HT1080 (cell line): Measurements from ENCODE around the gene TP53I3. TPM values are rescaled to one million over a fixed set of nuclear protein-coding genes. Genes with fewer than 3 reads are reported as not detected.
"Not testable (repeated sequence)": the region's sequence is repeated elsewhere in the genome, so short reads cannot be mapped to it uniquely, and the experiment has no call there.

Experiments used
- DNase-seq: peaks from one replicate; pipeline ENCODE4 v3.0.0-alpha.2; 2015; ENCODE audit warnings: low read depth
- total RNA-seq: library from RNA; depleted of rRNA; stranded (reverse); fragments of >200 nt; shearing (Covaris generic); gene quantifications from 2 replicates; pipeline ENCODE4 v1.2.3, GENCODE V29; 2014

TP53I3 gene
- total RNA-seq, 1 experiment from 2014 or later = 57.1 TPM

GRCh38 chr2:24101992-24102391 is 17.4 kb upstream of the TP53I3 start:
- DNase-seq = no peak

- not testable (repeated sequence) for DNase-seq
These were observed 16.1 kb upstream of the TP53I3 start for GRCh38 chr2:24100732-24101131.

DNA sequence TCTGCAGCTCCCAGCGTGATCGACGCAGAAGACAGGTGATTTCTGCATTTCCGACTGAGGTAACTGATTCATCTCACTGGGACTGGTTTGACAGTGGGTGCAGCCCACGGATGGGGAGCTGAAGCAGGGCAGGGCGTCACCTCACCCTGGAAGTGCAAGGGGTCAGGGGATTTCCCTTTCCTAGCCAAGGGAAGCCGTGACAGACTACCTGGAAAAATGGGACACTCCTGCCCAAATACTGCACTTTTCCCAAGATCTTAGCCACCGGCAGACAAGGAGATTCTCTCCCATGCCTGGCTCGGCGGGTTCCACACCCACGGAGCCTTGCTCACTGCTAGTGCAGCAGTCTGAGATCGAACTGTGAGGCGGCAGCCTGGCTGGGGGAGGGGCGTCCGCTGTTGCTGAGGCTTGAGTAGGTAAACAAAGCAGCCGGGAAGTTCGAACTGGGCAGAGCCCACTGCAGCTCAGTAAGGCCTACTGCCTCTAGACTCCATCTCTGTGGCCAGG is 10.6 kb upstream of the TP53I3 start:
- not testable (repeated sequence) for DNase-seq

DNA sequence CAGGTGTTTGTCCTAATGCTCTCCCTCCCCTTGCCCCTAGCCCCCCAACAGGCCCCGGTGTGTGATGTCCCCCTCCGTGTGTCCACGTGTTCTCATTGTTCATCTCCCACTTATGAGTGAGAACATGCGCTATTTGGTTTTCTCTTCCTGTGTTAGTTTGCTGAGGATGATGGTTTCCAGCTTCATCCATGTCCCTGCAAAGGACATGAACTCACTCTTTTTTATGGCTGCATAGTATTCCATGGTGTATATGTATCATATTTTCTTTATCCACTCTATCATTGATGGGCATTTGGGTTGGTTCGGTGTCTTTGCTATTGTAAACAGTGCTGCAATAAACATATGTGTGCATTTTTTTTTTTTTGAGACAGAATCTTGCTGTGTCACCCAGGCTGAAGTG is 8.6 kb upstream of the TP53I3 start:
- not testable (repeated sequence) for DNase-seq

DNA sequence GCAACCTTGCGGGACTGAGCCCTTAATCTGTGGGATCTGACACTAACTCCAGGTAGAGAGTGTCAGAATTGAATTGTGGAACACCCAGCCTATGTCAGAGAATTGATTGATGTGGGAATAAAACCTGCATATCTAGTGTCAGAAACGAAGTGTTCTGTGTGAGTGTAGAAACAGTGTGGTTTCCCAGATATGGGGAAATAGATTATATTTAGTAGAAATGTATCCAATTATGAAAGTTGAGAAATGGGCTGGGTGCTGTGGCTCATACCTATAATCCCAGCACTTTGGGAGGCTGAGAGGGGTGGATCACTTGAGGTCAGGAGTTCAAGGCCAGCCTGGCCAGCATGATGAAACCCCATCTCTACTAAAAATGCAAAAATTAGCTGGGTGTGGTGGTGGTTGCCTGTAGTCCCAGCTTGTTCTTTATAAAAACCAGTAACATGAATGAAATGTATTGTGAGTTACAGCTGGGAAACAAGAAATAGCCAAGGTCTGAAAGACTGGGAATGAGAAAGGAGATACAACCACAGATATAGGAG is 4.3 kb upstream of the TP53I3 start:
- DNase-seq = no peak

- no peak for DNase-seq
These were observed 2.4 kb upstream of the TP53I3 start for GRCh38 chr2:24087032-24087431.

DNA sequence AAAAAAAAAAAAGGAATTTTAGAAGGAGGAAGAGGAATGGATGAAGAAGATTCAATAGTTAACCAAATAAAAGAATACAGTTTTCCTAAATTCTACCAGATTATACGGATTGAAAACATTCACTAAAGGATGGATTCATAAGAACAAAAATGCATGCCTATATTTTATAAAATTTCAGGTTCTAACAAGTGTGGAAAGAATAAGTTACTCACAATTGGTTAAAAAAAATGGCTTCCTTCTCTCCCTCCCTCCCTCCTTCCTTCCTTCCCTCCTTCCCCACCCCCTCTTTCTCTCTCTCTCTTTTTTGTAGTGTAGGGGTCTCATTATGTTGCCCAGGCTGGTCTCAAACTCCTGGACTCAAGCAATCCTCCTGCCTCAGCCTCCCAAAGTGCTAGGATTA is 1.6 kb upstream of the TP53I3 start:
- no peak for DNase-seq

DNA sequence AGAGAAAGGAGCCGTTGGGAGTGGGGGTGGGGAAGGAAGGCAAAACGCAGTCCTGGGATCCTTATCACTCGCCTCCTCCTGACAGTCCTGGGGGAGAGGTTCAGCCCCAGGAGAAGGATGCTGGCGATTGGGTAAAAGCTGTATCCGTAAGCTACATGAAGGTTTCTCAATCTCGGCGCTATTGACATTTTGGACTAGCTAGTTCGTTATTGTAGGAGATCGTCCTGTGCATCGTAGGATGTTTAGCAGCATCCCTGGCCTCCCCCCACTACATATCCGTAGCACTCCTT is 511 bp upstream of the TP53I3 start:
- DNase-seq = no peak

DNA sequence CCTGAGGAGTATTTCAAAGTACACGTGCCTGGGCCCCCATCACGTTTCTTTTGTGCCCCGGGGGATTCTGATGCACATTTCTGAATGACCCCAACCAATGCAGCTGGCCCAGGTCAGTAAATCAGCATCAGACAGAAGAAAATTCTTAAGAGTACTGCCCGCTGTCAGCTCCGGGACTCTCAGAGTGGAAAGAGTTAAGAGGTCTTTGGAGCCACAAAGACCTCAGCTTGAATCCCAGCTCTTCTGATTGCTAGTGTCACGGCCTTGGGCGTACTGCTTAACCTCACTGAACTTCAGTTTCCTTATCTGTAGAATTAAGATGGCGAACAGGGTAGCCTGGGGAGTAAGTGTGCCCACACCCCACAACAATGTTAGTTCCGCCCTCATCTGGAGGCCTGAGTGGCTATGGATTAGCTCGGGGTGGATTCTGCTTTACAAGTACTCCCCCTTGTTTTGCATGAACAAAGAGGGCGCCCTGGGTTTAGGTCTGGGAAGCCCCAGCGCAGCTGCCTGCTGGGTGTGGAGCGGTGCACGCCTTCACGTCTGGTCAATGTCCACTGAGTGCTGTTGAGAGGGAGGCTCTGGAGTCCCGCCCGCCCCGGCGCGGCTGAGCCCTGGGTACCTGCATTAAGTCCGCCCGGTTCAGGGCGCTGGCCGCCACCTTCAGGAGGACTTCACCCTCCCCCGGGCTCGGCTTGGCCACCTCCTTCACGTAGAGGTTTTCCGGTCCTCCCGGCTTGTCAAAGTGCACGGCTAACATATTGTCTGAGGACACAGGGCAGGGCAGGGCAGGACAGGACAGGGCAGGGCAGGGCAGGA is 858 bp downstream of the TP53I3 start:
- peak; percentile 92 for DNase-seq

DNA sequence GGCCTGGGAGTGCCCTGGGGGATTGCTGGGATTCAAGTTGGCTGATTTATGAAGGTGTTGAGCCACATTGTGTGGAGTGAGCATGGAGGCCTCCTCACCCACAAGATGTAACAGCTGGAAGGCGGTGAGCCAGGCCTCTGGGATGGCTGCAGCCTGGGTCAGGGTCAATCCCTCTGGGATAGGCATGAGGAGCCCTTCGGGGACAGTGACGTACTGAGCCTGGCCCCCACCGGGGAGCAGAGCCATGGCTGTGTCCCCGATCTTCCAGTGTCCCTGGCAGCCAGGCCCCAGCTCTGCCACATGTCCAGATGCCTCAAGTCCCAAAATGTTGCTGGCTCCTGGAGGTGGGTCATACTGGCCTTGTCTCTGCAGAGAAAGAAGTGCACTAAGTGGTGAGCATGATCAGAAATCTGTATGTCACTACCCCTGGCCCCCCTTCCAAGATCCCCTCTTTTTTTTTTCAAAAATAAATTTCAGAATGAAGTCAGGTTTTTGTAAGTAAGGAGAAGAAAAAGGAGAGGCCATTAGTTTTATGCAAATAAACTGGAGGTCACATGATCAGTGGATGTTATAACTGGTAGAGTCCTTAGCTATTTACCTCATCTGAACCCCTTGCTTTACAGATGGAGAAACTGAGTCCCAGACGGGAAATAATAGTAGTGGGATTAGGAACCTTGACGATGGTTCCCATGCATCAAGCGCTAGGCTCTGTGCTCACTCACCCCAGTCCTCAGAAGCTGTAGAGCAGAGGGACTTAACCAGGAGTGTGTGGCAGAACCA is 1.7 kb downstream of the TP53I3 start:
- no peak for DNase-seq

GRCh38 chr2:24080701-24081100 is 3.9 kb downstream of the TP53I3 start:
- no peak for DNase-seq

- DNase-seq = no peak
These were observed 6.8 kb downstream of the TP53I3 start for GRCh38 chr2:24077879-24078278.

- no peak for DNase-seq
These were observed 7.1 kb downstream of the TP53I3 start for GRCh38 chr2:24077535-24077877.

- DNase-seq = no peak
These were observed 7.6 kb downstream of the TP53I3 start for GRCh38 chr2:24076849-24077534.

DNA sequence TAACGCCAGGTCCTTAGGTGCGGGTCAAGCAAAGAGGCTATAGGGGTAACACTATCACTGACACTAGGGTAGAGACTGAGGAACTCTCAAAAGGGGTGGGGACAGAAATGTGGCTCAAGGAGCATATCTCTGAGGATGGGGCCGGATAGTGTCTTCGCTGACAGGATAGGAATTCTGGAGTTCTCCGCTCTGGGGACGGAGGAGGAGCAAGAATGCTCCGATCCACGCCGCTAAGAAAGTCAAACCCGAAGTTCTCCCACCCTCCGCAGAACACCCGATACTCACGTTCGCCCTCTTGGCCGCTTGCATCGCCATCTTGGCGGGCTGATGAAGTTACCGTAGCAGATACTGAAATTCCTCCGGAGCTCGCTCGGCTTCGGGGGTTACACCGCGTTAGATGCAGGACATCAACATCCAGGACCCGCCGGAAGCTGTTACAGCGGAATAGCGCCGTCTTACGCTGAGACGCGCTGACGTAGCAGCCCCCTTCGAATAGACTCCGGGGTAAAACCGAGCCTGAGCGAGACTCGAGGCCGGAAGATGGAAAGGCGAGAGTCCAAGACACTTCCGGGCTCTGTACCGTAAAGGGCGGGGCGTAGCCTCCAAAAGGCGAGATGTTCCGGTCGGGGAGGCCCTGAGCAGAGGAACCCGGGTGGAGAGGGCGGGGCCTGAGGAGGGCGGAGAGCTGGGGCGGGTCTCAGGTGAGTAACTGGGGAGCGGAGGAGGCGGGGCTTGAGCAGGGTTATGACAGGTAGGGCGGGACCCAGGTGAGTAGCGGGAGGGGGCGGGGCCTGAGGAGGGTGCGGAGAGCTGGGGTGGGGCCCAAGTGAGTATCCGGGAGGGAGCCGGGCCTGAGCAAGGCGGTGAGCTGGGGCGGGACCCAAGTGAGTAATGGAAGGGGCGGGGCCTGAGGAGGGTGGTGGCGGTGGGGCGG is 8.5 kb downstream of the TP53I3 start, which contains the start of gene SF3B6:
Gene SF3B6 (minus strand): TSS at position 412 of the 934 bp plus-strand sequence. CDS start 97 bp downstream, at position 315.
- DNase-seq = peak; percentile 98

DNA sequence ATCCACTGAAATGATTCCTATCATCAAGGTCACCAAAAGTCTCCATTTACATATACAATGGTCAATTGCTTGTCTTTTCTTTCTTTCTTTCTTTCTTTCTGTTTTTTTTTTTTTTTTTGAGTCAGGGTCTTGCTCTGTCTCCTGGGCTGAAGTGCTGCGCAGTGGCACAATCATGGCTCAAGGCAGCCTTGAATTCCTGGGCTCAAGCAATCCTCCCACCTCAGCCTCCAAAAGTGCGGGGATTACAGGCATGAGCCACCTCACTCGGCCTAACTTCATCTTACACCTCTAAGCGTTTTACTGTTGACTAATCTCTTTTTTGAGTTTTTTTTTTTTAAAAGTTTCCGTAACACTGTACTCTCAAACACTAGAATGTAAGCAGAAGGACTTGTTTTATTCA is 9.4 kb downstream of the TP53I3 start:
- no peak for DNase-seq

DNA sequence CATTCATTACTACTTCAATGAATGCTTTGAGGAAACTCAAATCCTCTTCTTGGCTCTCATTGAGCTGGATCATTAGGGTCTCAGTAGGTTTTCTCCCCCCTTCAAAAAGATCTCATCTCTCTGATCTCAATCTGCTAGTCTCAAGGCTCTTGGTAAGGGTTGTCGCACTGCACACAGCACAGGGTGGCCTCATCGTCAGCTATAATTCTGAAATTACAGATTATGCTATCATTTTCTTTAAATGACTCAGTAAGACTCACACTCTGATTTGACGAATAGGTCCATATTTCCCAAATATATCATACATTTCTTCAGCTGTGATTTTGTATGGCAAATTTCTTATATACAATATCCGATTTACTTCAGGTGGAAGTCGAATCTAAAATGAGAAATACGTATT is 10.8 kb downstream of the TP53I3 start:
- DNase-seq = no peak

DNA sequence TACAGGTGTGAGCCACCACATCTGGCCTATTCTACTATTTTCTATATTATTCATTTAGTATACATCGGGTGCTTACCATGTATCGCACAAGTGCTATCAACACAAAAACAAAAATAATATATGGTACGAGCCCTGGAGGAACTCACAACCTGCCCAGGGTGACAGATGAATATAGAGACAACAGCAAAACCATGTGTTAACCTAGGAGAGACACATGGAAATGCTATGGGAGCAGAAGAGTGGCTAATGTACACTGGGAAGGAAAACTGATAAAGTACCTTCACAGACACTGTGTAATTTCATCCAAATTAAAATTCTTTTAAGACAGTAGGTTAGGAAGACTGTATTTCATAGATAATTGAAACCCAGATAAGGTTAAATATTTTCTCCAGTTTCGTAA is 12.4 kb downstream of the TP53I3 start:
- DNase-seq = no peak

- no peak for DNase-seq
These were observed 19.3 kb downstream of the TP53I3 start for GRCh38 chr2:24065341-24065740.

GRCh38 chr2:24058564-24059271 is 25.9 kb downstream of the TP53I3 start:
- no peak for DNase-seq
